SJSA1 (cell line): Measurements from ENCODE around the gene CD2AP. TPM values are rescaled to one million over a fixed set of nuclear protein-coding genes. Genes with fewer than 3 reads are reported as not detected.
A peak's percentile ranks its signal among the peaks of the same experiment; 100 is the strongest.
"Not testable (repeated sequence)": the region's sequence is repeated elsewhere in the genome, so short reads cannot be mapped to it uniquely, and the experiment has no call there.

Experiments used
- DNase-seq, 2 experiments: peaks; one replicate each; pipeline ENCODE4 v3.0.0-alpha.2; 2015 to 2020; ENCODE audit warnings: low spot score in 2 of 2, low read depth in 1 of 2
- H3K27ac ChIP-seq: fragments of 250-450 bp; sonication (Bioruptor Pico); 2 replicates; pipeline ENCODE4 v1.5.1; 2020; ENCODE audit warnings: mild to moderate bottlenecking, moderate library complexity
- H3K27me3 ChIP-seq: fragments of 250-450 bp; sonication (Bioruptor Pico); replicated peaks from 2 replicates; pipeline ENCODE4 v1.5.1; 2020; ENCODE audit warnings: mild to moderate bottlenecking, moderate library complexity
- H3K36me3 ChIP-seq: fragments of 250-450 bp; sonication (Bioruptor Pico); 2 replicates; pipeline ENCODE4 v1.5.1; 2020; ENCODE audit warnings: mild to moderate bottlenecking
- H3K4me1 ChIP-seq: fragments of 250-450 bp; sonication (Bioruptor Pico); replicated peaks from 2 replicates; pipeline ENCODE4 v1.6.1; 2021; ENCODE audit warnings: mild to moderate bottlenecking
- H3K4me3 ChIP-seq: fragments of 250-450 bp; sonication (Bioruptor Pico); 2 replicates; pipeline ENCODE4 v1.5.1; 2020; ENCODE audit warnings: mild to moderate bottlenecking
- H3K9me3 ChIP-seq: fragments of 250-450 bp; sonication (Bioruptor Pico); replicated peaks from 2 replicates; pipeline ENCODE4 v1.5.1; 2020; ENCODE audit warnings: mild to moderate bottlenecking
- total RNA-seq: library from RNA; depleted of rRNA; stranded (reverse); fragments of >200 nt; shearing (Covaris generic); gene quantifications from 2 replicates; pipeline ENCODE4 v1.2.3, GENCODE V29; 2014

CD2AP gene
- total RNA-seq, 1 experiment from 2014 or later: 28.9 TPM

DNA sequence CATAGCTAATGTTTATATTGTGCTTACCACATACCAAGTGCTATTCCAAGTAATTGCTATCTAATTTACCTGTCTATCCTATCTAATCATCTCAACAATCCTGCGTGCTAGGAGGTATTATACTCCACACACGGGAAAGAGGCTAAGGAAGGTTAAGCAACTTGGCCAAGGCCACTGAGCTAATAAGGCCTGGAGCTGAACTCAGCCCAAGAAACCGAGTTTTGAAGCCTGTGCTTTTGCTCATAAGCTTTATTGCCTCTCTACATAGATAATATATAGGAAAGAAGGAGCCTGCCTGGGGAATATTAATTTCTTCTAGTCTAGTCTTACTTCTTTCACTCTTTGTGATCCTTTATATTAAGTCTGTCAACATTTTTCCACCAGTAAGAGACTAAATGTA, 153.0 kb downstream of the CD2AP start:
- Histone ChIP-seq H3K27ac (no peak overlapping the region), H3K4me3 (no peak overlapping the region), H3K27me3 (no peaks in the 10 kb centered on the region), H3K9me3 (no peaks in the 10 kb centered on the region), H3K4me1 (no peaks in the 10 kb centered on the region), H3K36me3 (no peaks in the 10 kb centered on the region)
- DNase-seq: no peak

- H3K36me3 ChIP-seq: no peaks in the 10 kb centered on the region
- no peaks in the 10 kb centered on the region for H3K27me3 ChIP-seq
- DNase-seq: peak in 1 of 2 experiments; percentile 54
- H3K4me1 ChIP-seq: no peaks in the 10 kb centered on the region
- H3K4me3 ChIP-seq: no peak overlapping the region
- H3K9me3 ChIP-seq: no peaks in the 10 kb centered on the region
- H3K27ac ChIP-seq: no peak overlapping the region
Observed at GRCh38 chr6:47631269-47631772, 153.7 kb downstream of the CD2AP start.

GRCh38 chr6:47631797-47632196, 154.2 kb downstream of the CD2AP start:
- Histone ChIP-seq H3K36me3 (no peaks in the 10 kb centered on the region), H3K4me3 (no peak overlapping the region), H3K27me3 (no peaks in the 10 kb centered on the region), H3K9me3 (no peaks in the 10 kb centered on the region), H3K4me1 (no peaks in the 10 kb centered on the region), H3K27ac (no peak overlapping the region)
- DNase-seq: no peak

GRCh38 chr6:47633141-47633540, 155.6 kb downstream of the CD2AP start:
- no peaks in the 10 kb centered on the region for H3K9me3 ChIP-seq
- DNase-seq: no peak
- no peak overlapping the region for H3K27ac ChIP-seq
- H3K36me3 ChIP-seq: no peaks in the 10 kb centered on the region
- no peaks in the 10 kb centered on the region for H3K27me3 ChIP-seq
- H3K4me1 ChIP-seq: no peaks in the 10 kb centered on the region
- no peak overlapping the region for H3K4me3 ChIP-seq

GRCh38 chr6:47634210-47635047, 156.8 kb downstream of the CD2AP start:
- H3K36me3 ChIP-seq: no peaks in the 10 kb centered on the region

DNA sequence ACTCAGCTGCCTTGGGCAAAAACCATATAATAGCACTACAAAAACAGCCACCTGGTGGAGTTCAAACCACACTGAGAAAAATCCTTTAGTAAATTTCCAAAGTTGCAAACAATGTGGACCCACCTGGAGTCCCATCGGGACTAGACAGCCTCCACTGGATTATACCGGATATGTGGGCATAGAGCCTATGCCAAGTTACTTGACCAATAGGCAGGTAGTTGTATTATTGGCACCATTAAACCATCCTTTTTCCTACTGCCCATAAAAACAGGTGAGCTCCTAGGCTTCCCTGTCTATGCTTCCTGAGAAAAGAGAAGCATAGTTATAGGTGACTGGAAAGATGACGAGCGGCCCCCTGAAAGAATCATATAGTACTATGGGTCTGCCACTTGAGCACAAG, 169.1 kb downstream of the CD2AP start:
- no peaks in the 10 kb centered on the region for H3K36me3 ChIP-seq
- H3K4me1 ChIP-seq: no peaks in the 10 kb centered on the region
- H3K27me3 ChIP-seq: no peaks in the 10 kb centered on the region
- no peaks in the 10 kb centered on the region for H3K9me3 ChIP-seq
- no peak overlapping the region for H3K27ac ChIP-seq
- no peak overlapping the region for H3K4me3 ChIP-seq
- DNase-seq: no peak

More at GRCh38 chr6:47634210-47635047, 156.8 kb downstream of the CD2AP start:
- no peak overlapping the region for H3K27ac ChIP-seq
- no peaks in the 10 kb centered on the region for H3K4me1 ChIP-seq
- DNase-seq: no peak
- no peak overlapping the region for H3K4me3 ChIP-seq
- no peaks in the 10 kb centered on the region for H3K27me3 ChIP-seq
- H3K9me3 ChIP-seq: no peaks in the 10 kb centered on the region

GRCh38 chr6:47647188-47647587, 169.6 kb downstream of the CD2AP start:
- H3K9me3 ChIP-seq: no peaks in the 10 kb centered on the region
- H3K27ac ChIP-seq: no peak overlapping the region
- H3K27me3 ChIP-seq: no peaks in the 10 kb centered on the region
- DNase-seq: no peak
- H3K36me3 ChIP-seq: no peaks in the 10 kb centered on the region
- H3K4me3 ChIP-seq: no peak overlapping the region
- no peaks in the 10 kb centered on the region for H3K4me1 ChIP-seq

DNA sequence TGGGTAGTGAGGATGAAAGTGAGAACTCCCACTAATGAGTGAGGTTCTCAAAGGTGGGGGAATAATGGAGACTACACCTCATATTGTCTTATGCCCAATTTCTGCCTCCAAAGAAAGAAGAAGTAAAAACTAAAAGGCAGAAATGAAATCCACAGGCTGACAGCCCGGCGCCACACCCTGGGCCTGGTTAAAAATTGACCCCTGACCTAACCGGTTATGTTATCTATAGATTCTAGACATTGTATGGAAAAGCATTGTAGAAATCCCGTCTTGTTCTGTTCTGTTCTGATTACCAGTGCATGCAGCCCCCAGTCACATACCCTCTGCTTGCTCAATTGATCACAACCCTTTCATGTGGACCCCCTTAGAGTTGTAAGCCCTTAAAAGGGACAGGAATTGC, 170.0 kb downstream of the CD2AP start:
- not testable (repeated sequence) for H3K27me3 ChIP-seq, H3K36me3 ChIP-seq, DNase-seq

GRCh38 chr6:47648031-47648430, 170.4 kb downstream of the CD2AP start:
- no peak for DNase-seq
- no peak overlapping the region for H3K27ac ChIP-seq
- no peaks in the 10 kb centered on the region for H3K27me3 ChIP-seq
- H3K9me3 ChIP-seq: no peaks in the 10 kb centered on the region
- no peak overlapping the region for H3K4me3 ChIP-seq
- no peaks in the 10 kb centered on the region for H3K36me3 ChIP-seq
- no peaks in the 10 kb centered on the region for H3K4me1 ChIP-seq

More for the DNA sequence above, 170.0 kb downstream of the CD2AP start:
- H3K9me3 ChIP-seq, H3K4me3 ChIP-seq, H3K27ac ChIP-seq, H3K4me1 ChIP-seq: not testable (repeated sequence)

DNA sequence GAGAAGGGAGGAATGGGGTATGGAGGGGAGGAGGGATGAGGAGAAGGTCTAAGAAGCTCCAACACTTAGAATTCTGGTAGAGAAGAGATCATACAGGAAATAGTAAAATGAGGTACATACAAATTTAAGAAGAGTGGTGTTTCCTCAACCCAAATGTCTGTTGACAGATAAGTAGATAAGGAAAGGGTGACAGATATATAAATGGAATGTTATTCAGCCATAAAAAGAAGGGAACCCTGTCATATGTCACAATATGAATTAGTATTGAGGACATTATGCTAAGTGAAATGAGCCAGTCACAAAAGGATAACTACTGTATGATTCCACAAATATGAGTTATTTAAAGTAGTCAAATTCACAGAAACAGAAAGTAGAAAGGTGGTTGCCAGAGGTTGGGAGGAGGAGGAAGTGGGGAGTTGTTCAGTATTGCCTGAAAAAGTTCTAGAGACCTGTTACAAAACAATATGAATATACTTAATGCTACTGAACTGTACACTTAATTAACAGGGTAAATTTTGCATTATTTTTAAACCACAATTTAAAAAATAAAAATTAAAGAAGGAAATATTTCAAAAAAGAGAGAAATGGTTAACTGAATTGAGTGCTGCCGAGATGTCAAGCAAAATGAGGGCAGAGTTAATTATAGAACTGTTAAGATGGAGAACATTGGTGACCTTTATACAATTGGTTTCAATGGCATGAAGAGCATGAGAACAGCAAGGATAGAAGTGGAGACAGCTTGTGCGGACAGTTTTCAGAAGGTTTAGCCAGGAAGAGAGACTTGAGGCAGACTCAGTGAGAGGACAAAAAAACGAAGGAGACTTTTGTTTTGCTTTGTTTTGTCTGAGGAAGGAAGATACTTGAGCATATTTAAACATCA, 173.2 kb downstream of the CD2AP start:
- Histone ChIP-seq H3K4me1 (no peaks in the 10 kb centered on the region), H3K27me3 (no peaks in the 10 kb centered on the region), H3K36me3 (no peaks in the 10 kb centered on the region), H3K27ac (no peak overlapping the region), H3K9me3 (no peaks in the 10 kb centered on the region), H3K4me3 (no peak overlapping the region)
- no peak for DNase-seq

- Histone ChIP-seq H3K4me3 (no peak overlapping the region), H3K27ac (no peak overlapping the region), H3K36me3 (no peaks in the 10 kb centered on the region), H3K9me3 (no peaks in the 10 kb centered on the region), H3K27me3 (no peaks in the 10 kb centered on the region), H3K4me1 (no peaks in the 10 kb centered on the region)
- no peak for DNase-seq
Observed at GRCh38 chr6:47651505-47651944, 173.9 kb downstream of the CD2AP start.

DNA sequence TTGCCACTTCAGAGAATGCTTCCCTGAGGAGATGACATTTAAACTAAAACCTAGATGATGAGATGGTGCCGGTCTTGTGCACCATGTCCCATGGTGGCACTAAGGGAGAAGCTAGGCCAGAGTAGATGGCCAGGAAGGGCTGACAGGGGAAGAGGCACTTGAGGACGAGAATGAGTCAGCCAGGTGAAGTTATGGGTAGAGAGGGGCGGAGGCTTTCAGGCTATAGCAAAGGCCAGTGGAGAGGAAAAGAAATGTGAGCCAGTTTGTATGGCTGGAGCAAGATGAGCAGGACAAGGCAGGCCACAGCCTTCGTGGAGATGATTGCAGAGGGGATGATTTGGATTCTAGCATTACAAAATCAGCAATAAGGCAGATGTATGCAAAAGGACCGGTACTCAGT, 176.1 kb downstream of the CD2AP start:
- Histone ChIP-seq H3K36me3 (no peaks in the 10 kb centered on the region), H3K4me1 (no peaks in the 10 kb centered on the region), H3K4me3 (no peak overlapping the region), H3K9me3 (no peaks in the 10 kb centered on the region), H3K27ac (no peak overlapping the region), H3K27me3 (no peaks in the 10 kb centered on the region)
- no peak for DNase-seq

GRCh38 chr6:47654255-47654654, 176.7 kb downstream of the CD2AP start:
- DNase-seq: no peak
- H3K27me3 ChIP-seq: no peaks in the 10 kb centered on the region
- no peaks in the 10 kb centered on the region for H3K9me3 ChIP-seq
- H3K27ac ChIP-seq: no peak overlapping the region
- no peaks in the 10 kb centered on the region for H3K36me3 ChIP-seq
- H3K4me3 ChIP-seq: no peak overlapping the region
- H3K4me1 ChIP-seq: no peaks in the 10 kb centered on the region
